Pancreas (tissue), 10 donors: ENCODE measurements around the gene CCDC85B. TPM values are rescaled to one million over a fixed set of nuclear protein-coding genes. Genes with fewer than 3 reads are reported as not detected.

Source experiments
- ATAC-seq, 4 donors: fragments of 200-7000 bp; cut with Tn5 transposase; one replicate each; pipeline versions ENCODE4 v1.8.0 to v1.9.1; 2020; ENCODE audit warnings: mild to moderate bottlenecking in 4 of 4, moderate library complexity in 4 of 4
- DNase-seq, 6 donors: peaks; one replicate each; pipeline ENCODE4 v3.0.0-alpha.2; 2020
- FAIRE-seq: peaks from 2 replicates; lab custom pipeline; 2012; peaks lifted over from hg19 to GRCh38; lab: Jason Lieb, UNC
- H3K27ac ChIP-seq, 4 donors: fragments of 200-600 bp; sonication (generic); 1 replicate in 3 of 4; 2 replicates in 1 of 4; pipeline versions ENCODE4 v1.5.0 to v1.8.0; 2020
- H3K27me3 ChIP-seq, 4 donors: fragments of 200-600 bp; one replicate each; pipeline ENCODE4 v1.8.0; 2021
- H3K36me3 ChIP-seq, 3 donors: fragments of 200-600 bp; sonication (generic) in 1 of 3; one replicate each; pipeline versions ENCODE4 v1.5.0 to v1.8.0; 2020 to 2021
- H3K4me1 ChIP-seq, 3 donors: fragments of 200-600 bp; one replicate each; pipeline ENCODE4 v1.8.0; 2021
- H3K4me3 ChIP-seq, 4 donors: fragments of 200-600 bp; sonication (generic) in 2 of 4; one replicate each; pipeline versions ENCODE4 v1.5.0 to v1.8.0; 2020 to 2021
- H3K9me3 ChIP-seq, 4 donors: fragments of 200-600 bp; one replicate each; pipeline ENCODE4 v1.8.0; 2021
- WGBS, 2 donors: extraction: QIAGEN DNeasy Blood & Tissue Kit; methylation state at CpG; one replicate each; pipeline ENCODE4 v1.1.7; 2013; 5-methylcytosine and 5-hydroxymethylcytosine counted together
- intact Hi-C, 3 donors: fragments of 100-400 bp; cut with DNase I; formaldehyde crosslinking; loops; one replicate each; pipeline versions ENCODE4 v1.11.1 to v1.14.2; 2022
- polyA plus RNA-seq, 2 donors: library from polyadenylated mRNA; stranded (reverse); fragments of 200-250 nt; gene quantifications; one replicate each; pipeline ENCODE4 v1.2.3, GENCODE V29; 2013
- total RNA-seq, 6 donors: library from RNA; stranded (reverse); fragmentation: NEBNext Ultra II Directional in 4 of 6; extraction: Animal tissue kit (Norgen Biotek cat#: 25700) in 4 of 6; gene quantifications; one replicate each; pipeline versions ENCODE4 v1.2.1 to v1.2.4, GENCODE V29; 2021 to 2023
- TF ChIP-seq, protein P1 (sequence below), 4 donors: fragments of 200-600 bp; sonication (generic) in 3 of 4; IDR thresholded peaks; one replicate each; pipeline versions ENCODE4 v1.5.0 to v1.8.0; 2021; ENCODE audit warnings: antibody characterized with exemption in 4 of 4
- donor health status: healthy with polysubstance abuse.
- donor health status: DM: no; HTN: no; CAD: no; lungs with moderate emphysema.
- donor health status: DM: no; HTN: no; CAD: no.
- donor health status: control.
- donor health status: control.
- donor health status: Bipolar disorder and iron deficiency.
- donor health status: DM: yes; HTN: yes; CAD: no.
- donor health status: DM: no; HTN: no; CAD: no.
- donor health status: DM: no; HTN: no; CAD: no.
- donor health status: DM: yes; HTN: yes; CAD: no.

CCDC85B gene
- total and polyA plus RNA-seq, 8 donors, result 7.7 to 22.4 (median 11.3) TPM

DNA sequence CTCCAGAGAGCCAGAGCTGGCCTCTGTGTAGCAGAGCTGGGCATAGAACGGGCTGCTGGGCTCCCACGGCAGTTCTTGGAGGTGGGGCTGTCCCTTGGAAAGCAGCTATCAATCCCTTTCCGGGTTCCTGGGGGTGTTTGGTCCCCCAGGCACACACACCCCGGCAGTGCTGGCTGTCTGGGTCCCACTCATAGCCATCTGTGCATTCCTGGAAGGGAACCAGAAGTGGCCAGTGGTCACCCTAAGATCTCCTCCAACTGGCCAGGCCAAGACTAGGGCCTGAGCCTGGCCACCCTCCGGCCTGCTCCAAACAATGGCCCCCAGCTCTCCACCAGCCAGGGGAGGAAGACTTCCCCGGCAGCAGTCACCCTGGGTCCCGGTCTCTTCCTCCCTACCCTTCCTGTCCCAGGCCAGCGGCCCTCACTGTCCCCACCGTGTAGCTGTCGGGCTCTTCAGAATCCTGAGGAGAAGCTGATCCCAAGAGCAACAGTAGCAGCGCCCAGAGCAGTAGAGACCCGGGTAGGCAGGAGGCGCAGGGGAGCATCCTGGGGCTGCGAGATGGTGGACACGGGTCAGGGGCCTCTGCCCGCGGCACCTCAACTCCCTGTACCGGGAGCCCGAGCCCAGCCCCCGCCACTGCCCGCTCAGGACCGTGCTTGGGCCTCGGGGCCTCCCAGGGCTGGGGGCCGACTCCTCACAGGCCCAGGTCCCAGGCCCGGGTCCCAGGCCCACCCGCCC, 18.5 kb upstream of the CCDC85B start:
- no peaks in the 10 kb centered on the region for H3K4me1 ChIP-seq

DNA sequence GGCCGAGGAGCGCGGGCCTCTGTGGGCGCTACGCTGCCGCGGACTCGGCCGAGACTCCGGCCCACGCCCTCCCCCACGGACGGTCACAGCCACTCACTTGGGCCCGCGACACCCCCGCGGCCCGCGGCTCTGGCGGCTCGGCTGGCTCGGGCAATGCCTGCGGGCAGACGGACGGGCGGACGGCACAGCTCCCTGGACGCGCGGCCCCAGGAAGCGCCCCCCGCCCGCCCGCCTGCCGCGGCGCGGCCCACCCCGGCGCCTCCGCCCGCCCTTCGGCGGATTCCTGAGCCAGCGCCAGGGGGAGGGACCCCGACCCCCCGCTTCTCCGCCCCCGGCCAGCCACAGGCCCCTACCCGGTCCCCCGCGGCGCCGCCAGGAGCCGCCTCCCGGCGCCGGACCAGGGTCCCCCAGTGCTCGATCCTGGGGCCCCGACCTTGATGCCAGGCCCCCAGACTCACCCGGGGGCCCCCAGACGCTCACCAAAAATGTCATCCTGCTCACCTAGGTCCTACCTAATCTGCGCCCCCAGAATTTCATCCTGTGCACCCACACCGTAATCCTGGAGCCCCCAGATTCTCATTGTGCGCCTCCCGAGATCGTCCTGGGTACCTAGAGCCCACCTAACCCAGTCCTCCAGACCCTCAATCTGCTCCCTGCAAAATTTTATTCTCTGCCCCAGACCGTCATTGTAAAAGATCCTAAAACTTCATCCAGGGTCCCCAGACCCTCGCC, 17.7 kb upstream of the CCDC85B start, which contains the start of gene EFEMP2:
Gene EFEMP2 (minus strand): TSS at position 215 of the 732 bp plus-strand sequence. CDS start 446 bp downstream, outside the sequence.
- Histone ChIP-seq H3K27me3 (no peaks in the 10 kb centered on the region), H3K4me1 (no peaks in the 10 kb centered on the region), H3K9me3 (no peaks in the 10 kb centered on the region), H3K27ac (peak within 1 kb of the TSS; percentile 46 to 73 (median 54)), H3K4me3 (peak within 1 kb of the TSS; percentile 7 to 39 (median 31)), H3K36me3 (no peaks in the 10 kb centered on the region)
- intact Hi-C loops, result no loop called here
- DNase-seq, result peak in 2 of 6 donors; percentile 66 to 76
- 4 to 5% methylated on average over 35 to 69 of the region's 69 CpGs for WGBS, 2 donors
- peak; percentile 6 to 15 (median 10) for ATAC-seq
- FAIRE-seq, result no peak
- TF ChIP-seq, protein P1, sequence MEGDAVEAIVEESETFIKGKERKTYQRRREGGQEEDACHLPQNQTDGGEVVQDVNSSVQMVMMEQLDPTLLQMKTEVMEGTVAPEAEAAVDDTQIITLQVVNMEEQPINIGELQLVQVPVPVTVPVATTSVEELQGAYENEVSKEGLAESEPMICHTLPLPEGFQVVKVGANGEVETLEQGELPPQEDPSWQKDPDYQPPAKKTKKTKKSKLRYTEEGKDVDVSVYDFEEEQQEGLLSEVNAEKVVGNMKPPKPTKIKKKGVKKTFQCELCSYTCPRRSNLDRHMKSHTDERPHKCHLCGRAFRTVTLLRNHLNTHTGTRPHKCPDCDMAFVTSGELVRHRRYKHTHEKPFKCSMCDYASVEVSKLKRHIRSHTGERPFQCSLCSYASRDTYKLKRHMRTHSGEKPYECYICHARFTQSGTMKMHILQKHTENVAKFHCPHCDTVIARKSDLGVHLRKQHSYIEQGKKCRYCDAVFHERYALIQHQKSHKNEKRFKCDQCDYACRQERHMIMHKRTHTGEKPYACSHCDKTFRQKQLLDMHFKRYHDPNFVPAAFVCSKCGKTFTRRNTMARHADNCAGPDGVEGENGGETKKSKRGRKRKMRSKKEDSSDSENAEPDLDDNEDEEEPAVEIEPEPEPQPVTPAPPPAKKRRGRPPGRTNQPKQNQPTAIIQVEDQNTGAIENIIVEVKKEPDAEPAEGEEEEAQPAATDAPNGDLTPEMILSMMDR (IDR thresholded peaks at IDR 0.05), result no peak

More for the DNA sequence above, 18.5 kb upstream of the CCDC85B start:
- no peaks in the 10 kb centered on the region for H3K27me3 ChIP-seq
- peak overlapping the region; percentile 7 to 39 (median 31) for H3K4me3 ChIP-seq
- FAIRE-seq, result no peak
- peak in 2 of 6 donors; percentile 46 to 78 for DNase-seq
- TF ChIP-seq, protein P1 (IDR thresholded peaks at IDR 0.05), result no peak
- peak overlapping the region; percentile 35 to 73 (median 54) for H3K27ac ChIP-seq
- H3K9me3 ChIP-seq, result no peaks in the 10 kb centered on the region
- ATAC-seq, result peak in 1 of 4 donors; percentile 1
- 51 to 56% methylated on average over 24 to 26 of the region's 26 CpGs for WGBS, 2 donors
- intact Hi-C loops, result no loop called here
- no peaks in the 10 kb centered on the region for H3K36me3 ChIP-seq

DNA sequence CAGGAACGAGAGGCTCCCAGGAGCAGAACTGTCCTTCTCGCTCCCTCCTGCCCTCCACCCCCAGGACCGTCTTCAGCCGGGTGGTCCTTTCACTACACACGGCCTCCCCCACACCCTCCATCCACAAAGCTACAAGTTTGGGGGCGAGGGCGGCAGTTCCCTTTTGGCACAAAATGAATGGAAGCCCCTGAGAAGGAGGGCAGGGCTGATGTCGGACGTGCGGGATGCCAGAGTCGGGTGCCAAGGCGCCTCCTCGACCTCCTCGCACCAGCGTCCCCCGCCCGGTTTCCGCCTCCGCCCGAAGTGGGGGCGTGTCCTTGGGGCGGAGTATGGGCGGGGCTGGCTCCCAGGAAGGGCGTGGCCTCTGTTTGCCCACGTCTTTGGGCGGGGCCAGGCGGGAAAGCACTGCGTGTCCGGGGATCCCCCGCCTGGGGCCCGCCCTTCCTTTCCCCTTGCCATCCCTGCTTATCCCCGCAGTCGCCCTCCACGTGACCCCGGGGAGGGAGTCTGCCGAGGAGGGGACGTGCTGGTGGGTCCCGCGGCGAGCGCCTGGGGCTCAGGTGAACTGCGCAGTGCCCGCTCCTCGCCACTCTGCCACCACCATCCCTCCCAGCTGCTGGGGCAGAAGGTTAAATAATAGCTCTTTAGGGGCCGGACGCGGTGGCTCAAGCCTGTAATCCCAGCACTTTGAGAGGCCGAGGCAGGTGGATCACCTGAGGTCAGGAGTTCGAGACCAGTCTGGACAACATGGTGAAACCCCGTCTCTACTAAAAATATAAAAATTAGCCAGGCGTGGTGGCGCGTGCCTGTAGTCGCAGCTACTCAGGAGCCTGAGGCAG, 16.9 kb upstream of the CCDC85B start:
- TF ChIP-seq, protein P1 (IDR thresholded peaks at IDR 0.05), result no peak
- Histone ChIP-seq H3K27me3 (no peaks in the 10 kb centered on the region), H3K4me3 (peak overlapping the region; percentile 7 to 39 (median 31)), H3K27ac (peak overlapping the region; percentile 46 to 73 (median 54)), H3K36me3 (no peaks in the 10 kb centered on the region), H3K4me1 (no peaks in the 10 kb centered on the region), H3K9me3 (no peaks in the 10 kb centered on the region)
- FAIRE-seq (peak; percentile 66), DNase-seq (peak; percentile 92 to 99 (median 96)), ATAC-seq (peak; percentile 97 to 98 (median 98))
- intact Hi-C loops, result no loop called here
- WGBS, 2 donors, result 6 to 8% methylated on average over 50 to 54 of the region's 54 CpGs

DNA sequence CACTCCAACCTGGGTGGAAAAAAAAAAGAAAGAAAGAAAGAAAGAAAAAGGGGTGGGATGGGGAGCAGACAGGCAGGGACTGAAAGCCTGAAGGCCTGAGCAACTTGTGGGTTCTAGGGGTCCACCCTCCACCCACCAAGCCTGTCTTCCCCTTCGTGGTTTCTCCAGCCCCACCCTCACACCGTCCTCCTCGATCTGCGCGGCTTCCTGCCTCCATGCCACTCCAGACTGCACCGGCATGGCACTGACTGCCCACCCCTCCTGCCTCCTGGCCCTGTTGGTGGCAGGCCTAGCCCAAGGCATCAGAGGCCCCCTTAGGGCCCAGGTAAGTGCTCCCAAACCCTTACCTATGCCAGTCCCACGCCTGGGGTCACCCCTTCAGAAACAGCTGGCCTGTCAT, 10.9 kb upstream of the CCDC85B start, which contains the start of gene CTSW:
Gene CTSW (plus strand): TSS at position 221 of the 400 bp plus-strand sequence. CDS start 18 bp downstream, at position 239.
- TF ChIP-seq, protein P1 (IDR thresholded peaks at IDR 0.05), result no peak
- 46 to 63% methylated on average over 7 of the region's 7 CpGs for whole genome bisulfite sequencing, 2 donors
- no peak within 1 kb of the TSS for H3K4me3 ChIP-seq
- peak in 2 of 6 donors; percentile 3 to 22 for DNase-seq
- peaks cover 0 to 4% (median 0%) of the 10 kb centered on the region in 3 donors for H3K36me3 ChIP-seq
- H3K9me3 ChIP-seq, result no peaks in the 10 kb centered on the region
- H3K4me1 ChIP-seq, result no peaks in the 10 kb centered on the region
- H3K27me3 ChIP-seq, result no peaks in the 10 kb centered on the region
- no peak for ATAC-seq
- intact Hi-C loops, result loop anchor here in 1 of 3 donors (5.0 kb wide), 1 partner anchor 108 kb away; no protein-coding TSS in a partner anchor
- no peak within 1 kb of the TSS for H3K27ac ChIP-seq
- FAIRE-seq, result no peak
